DMS53 treated with DMSO at 0.1 percent for 48 hours (cell line): Measurements from ENCODE around the gene ARHGEF1.
A peak's percentile ranks its signal among the peaks of the same experiment; 100 is the strongest.
"Not testable (repeated sequence)": the region's sequence is repeated elsewhere in the genome, so short reads cannot be mapped to it uniquely, and the experiment has no call there.

Experiments
- DNase-seq: peaks from one replicate; lab custom pipeline; 2025; ENCODE audit not compliant: unreplicated experiment; lab: John Stamatoyannopoulos, UW

ARHGEF1 gene

DNA sequence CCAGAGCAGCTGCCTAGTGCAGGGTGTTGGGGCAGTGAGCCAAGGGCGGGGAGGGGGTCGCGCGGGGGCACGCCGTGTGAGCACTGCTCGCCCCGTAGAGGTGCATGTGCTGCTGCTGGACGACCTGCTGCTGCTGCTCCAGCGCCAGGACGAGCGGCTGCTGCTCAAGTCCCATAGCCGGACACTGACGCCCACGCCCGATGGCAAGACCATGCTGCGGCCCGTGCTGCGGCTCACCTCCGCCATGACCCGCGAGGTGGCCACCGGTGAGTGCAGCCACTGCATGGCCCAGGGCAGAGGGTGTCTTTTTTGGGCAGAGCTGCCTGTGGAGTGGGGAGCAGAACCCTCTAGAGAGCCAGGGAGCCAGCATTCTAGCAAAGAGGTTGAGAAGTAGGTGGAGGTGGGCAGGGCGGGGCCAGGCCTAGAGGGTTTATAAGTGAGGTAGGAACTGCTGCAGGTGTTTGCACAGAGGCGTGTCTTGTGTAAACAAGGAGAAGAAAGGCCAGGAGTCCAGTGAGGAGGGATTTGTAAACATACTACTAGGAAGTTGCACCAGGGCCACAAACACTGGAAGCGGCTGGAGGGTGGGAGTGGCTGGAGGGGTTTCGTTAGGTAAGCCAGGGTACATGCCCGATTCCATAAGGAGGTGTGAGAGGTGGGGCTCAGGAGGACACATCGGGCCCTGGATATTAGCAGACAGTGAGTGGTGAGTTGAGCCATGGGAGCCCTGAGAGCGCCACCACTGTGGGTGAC, 21.3 kb downstream of the ARHGEF1 start:
- DNase-seq = peak; percentile 97

DNA sequence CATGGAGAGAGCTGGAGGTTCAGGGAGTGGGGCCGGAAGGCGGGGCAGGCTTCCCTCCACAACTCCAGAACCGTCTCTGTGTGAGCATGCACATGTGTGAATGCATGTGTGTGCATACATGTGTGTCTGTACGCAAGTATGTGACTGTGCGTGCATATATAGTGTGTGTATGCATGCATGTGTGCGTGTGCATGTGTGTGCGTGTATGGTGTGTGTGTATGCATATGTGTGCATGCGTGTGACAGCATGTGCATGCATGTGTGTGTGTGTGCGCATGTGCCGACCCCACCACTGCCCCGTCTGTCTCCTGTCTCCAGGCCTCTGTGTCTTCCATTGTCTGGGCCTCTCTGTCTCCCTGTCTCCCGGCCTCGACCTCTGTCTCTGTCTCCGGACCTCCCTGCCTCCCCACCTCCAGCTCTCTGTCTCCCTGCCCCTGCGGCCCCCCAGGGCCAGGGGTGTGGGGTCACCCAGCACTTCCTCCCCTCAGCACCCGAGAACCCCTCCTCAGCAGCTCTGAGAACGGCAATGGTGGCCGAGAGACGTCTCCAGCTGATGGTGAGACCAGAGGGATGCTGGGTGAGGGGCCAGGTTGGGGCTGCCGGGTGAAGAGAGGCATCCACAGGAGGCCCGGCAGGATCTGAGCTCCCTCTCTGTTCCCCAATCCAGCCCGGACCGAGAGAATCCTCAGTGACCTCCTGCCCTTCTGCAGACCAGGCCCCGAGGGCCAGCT, 22.5 kb downstream of the ARHGEF1 start:
- no peak for DNase-seq

- DNase-seq = no peak
Measured at GRCh38 chr19:41906271-41906670, 23.3 kb downstream of the ARHGEF1 start.

DNA sequence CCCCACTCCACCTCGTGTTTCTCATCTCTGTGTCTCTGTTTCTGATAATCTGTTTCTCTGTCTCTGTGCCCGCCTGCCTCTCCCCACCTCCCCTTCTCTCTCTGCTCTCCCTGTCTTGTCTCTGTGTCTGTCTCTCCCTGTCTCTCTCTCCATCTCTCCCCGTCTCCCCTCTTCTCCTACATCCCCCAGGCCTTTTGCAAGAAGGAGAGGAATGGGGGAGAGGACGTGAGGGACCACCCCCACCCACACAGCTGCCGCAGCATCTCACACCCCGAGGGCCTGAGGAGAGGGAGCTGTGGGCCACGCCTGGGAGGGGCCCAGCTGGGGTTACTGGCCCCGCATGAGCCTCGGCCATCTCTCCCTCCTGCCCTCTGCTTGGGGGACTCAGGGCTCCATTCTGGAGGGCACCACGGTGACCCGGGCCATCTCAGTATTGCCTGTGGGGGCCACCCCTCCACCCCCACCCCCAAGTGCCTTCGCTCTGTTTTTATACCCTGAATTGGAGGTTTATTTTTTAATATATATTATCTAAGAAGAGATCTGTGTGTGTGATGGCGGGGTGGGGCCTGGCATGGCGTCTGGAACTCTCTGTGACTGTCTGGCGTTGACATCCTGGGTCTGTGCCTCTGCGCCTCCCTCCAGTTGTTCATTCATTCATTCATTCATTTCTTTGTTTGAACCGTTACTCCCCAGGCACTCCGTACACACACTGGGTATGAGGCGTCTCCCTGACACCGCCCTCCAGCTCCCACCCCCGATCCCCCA, 24.1 kb downstream of the ARHGEF1 start:
- DNase-seq = no peak

GRCh38 chr19:41907994-41908615, 25.1 kb downstream of the ARHGEF1 start:
- no peak for DNase-seq

GRCh38 chr19:41908724-41909464, 25.9 kb downstream of the ARHGEF1 start:
- no peak for DNase-seq

DNA sequence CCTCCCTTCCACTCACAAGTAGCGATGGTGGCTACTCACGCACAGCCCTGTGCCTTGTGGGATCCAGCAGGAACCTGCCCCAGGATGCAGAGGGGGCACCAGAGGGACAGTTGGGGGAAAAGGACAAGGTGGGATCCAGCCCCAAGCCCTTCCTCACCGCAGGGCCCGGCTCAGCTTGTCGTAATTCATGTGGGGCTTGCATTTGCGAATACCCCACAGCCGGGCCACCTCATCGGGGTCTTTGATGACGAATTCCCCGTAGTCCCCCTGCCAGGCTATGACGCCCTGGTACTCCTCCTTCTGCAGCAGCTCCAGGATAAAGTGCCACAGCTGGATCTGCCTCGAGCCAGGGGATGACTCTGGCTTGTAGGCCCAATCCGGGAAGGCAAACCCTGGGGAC, 26.7 kb downstream of the ARHGEF1 start:
- DNase-seq = no peak

- no peak for DNase-seq
Measured at GRCh38 chr19:41910240-41910991, 27.4 kb downstream of the ARHGEF1 start.

GRCh38 chr19:41910992-41911888, 28.3 kb downstream of the ARHGEF1 start:
- DNase-seq = no peak

- no peak for DNase-seq
Measured at GRCh38 chr19:41911889-41912731, 29.1 kb downstream of the ARHGEF1 start.

GRCh38 chr19:41912899-41913537, 30.0 kb downstream of the ARHGEF1 start:
- no peak for DNase-seq

DNA sequence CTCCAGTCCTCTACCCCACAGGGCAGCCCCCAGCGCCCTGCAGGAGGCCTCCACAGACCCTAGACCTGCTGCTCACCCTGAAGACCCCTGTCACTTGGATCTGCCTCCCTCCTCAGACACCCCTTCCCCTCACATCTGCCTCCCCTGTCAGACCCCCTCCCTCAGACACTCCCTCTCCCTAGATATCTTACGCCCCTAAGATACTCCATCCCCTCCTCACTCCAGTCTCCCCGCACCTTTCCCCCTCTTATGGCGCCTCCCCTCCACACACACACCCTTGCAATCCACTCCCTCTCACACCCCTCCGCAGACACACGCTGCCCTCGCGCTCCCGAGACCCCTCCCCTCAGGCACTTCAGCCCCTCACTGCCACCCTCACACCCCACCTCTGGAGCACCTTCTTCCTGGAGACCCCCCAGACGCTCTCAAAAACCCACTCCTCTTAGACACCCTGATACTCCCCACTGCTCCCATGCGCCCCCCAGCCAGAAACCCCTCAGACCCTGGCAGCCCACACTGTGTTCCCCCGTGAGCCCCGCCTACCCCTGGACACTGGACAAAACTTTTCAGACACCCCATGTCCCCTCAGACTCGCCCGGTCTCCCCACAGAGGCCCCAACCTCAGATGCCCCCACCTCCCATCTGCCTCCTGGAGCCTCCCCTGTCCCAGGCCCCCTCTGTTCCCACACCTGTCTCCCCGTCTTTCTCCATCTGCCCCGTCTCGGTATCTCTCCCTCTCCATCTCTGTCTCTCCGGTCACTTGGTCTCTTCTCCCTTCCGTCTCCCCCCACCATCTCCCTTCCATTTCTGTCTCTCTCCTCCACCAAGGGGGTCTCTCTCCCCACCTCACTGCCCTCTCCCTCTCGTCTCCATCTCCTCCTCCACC, 30.8 kb downstream of the ARHGEF1 start:
- DNase-seq = no peak

DNA sequence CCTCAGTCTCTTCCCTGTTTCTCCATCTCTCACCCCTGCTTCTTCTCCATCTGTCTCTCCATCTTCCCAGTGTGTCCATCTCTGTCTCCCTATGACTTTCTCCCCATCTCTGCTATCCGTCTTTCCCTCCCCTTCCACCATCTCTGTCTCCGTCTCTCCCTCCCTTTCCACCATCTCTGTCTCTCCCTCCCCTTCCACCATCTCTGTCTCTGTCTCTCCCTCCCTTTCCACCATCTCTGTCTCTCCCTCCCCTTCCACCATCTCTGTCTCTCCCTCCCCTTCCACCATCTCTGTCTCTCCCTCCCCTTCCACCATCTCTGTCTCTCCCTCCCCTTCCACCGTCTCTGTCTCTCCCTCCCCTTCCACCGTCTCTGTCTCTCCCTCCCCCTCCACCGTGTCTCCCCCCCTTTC, 31.4 kb downstream of the ARHGEF1 start:
- not testable (repeated sequence) for DNase-seq

- DNase-seq = no peak
Measured at GRCh38 chr19:41915021-41915775, 32.2 kb downstream of the ARHGEF1 start.

GRCh38 chr19:41915776-41916414, 32.9 kb downstream of the ARHGEF1 start:
- DNase-seq = no peak
